ENCODE results near the gene TIGD6.

Gene TIGD6

GRCh38 chr5:149975409-149975808 lies 25.0 kb downstream of the TIGD6 start:
- TF ChIP-seq EP300 (IDR thresholded peaks at IDR 0.05; ENCODE audit: borderline replicate concordance): no peak
- no peak for TF ChIP-seq TAF1 (IDR thresholded peaks at IDR 0.05; ENCODE audit: low read depth)
- TF ChIP-seq CREB1 (IDR thresholded peaks at IDR 0.05; ENCODE audit: low read depth): no peak
- TF ChIP-seq FOXM1 (IDR thresholded peaks at IDR 0.05; ENCODE audit: borderline replicate concordance, low read depth): no peak
- no peak for TF ChIP-seq RAD21 (IDR thresholded peaks at IDR 0.05; ENCODE audit: low read depth)
- no peak for TF ChIP-seq REST (IDR thresholded peaks at IDR 0.05; ENCODE audit: low read depth)

GRCh38 chr5:149969181-149969930 lies 31.1 kb downstream of the TIGD6 start:
- TF ChIP-seq TCF12 (IDR thresholded peaks at IDR 0.05; ENCODE audit: low read depth): no peak
- no peak for TF ChIP-seq NFIC (IDR thresholded peaks at IDR 0.05)
- no peak for TF ChIP-seq EP300 (IDR thresholded peaks at IDR 0.05; ENCODE audit: borderline replicate concordance)
- no peak for TF ChIP-seq FOXM1 (IDR thresholded peaks at IDR 0.05; ENCODE audit: borderline replicate concordance, low read depth)
- TF ChIP-seq TAF1 (IDR thresholded peaks at IDR 0.05; ENCODE audit: low read depth): no peak
- TF ChIP-seq REST (IDR thresholded peaks at IDR 0.05; ENCODE audit: low read depth): no peak
- TF ChIP-seq CREB1 (IDR thresholded peaks at IDR 0.05; ENCODE audit: low read depth): no peak
- TF ChIP-seq USF1 (IDR thresholded peaks at IDR 0.05): no peak
- TF ChIP-seq MAX (IDR thresholded peaks at IDR 0.05): no peak
- TF ChIP-seq ZBTB7A (IDR thresholded peaks at IDR 0.05; ENCODE audit: low read depth): no peak
- TF ChIP-seq RAD21 (IDR thresholded peaks at IDR 0.05; ENCODE audit: low read depth): no peak
- TF ChIP-seq EGR1 (IDR thresholded peaks at IDR 0.05): no peak
- no peak for TF ChIP-seq YY1 (IDR thresholded peaks at IDR 0.05; ENCODE audit: low read depth)
- no peak for TF ChIP-seq TEAD4 (IDR thresholded peaks at IDR 0.05)
- no peak for TF ChIP-seq CEBPB (IDR thresholded peaks at IDR 0.05)

GRCh38 chr5:149966946-149967345 lies 33.5 kb downstream of the TIGD6 start:
- TF ChIP-seq USF1 (IDR thresholded peaks at IDR 0.05): no peak
- TF ChIP-seq YY1 (IDR thresholded peaks at IDR 0.05; ENCODE audit: low read depth): no peak
- TF ChIP-seq TEAD4 (IDR thresholded peaks at IDR 0.05): no peak
- TF ChIP-seq TAF1 (IDR thresholded peaks at IDR 0.05; ENCODE audit: low read depth): no peak
- TF ChIP-seq NFIC (IDR thresholded peaks at IDR 0.05): no peak

GRCh38 chr5:149963729-149964128 lies 36.7 kb downstream of the TIGD6 start:
- TF ChIP-seq EGR1 (IDR thresholded peaks at IDR 0.05): no peak
- no peak for TF ChIP-seq NFIC (IDR thresholded peaks at IDR 0.05)
- no peak for TF ChIP-seq USF1 (IDR thresholded peaks at IDR 0.05)
- TF ChIP-seq CREB1 (IDR thresholded peaks at IDR 0.05; ENCODE audit: low read depth): no peak
- no peak for TF ChIP-seq RAD21 (IDR thresholded peaks at IDR 0.05; ENCODE audit: low read depth)
- no peak for TF ChIP-seq TEAD4 (IDR thresholded peaks at IDR 0.05)
- TF ChIP-seq CEBPB (IDR thresholded peaks at IDR 0.05): no peak

GRCh38 chr5:149962601-149963300 lies 37.7 kb downstream of the TIGD6 start:
- TF ChIP-seq TEAD4 (IDR thresholded peaks at IDR 0.05): no peak
- no peak for TF ChIP-seq TAF1 (IDR thresholded peaks at IDR 0.05; ENCODE audit: low read depth)
- no peak for TF ChIP-seq CREB1 (IDR thresholded peaks at IDR 0.05; ENCODE audit: low read depth)
- no peak for TF ChIP-seq ZBTB7A (IDR thresholded peaks at IDR 0.05; ENCODE audit: low read depth)
- no peak for TF ChIP-seq RAD21 (IDR thresholded peaks at IDR 0.05; ENCODE audit: low read depth)
- no peak for TF ChIP-seq REST (IDR thresholded peaks at IDR 0.05; ENCODE audit: low read depth)
- no peak for TF ChIP-seq EGR1 (IDR thresholded peaks at IDR 0.05)
- no peak for TF ChIP-seq USF1 (IDR thresholded peaks at IDR 0.05)
- TF ChIP-seq TCF12 (IDR thresholded peaks at IDR 0.05; ENCODE audit: low read depth): no peak
- no peak for TF ChIP-seq FOXM1 (IDR thresholded peaks at IDR 0.05; ENCODE audit: borderline replicate concordance, low read depth)
- no peak for TF ChIP-seq CEBPB (IDR thresholded peaks at IDR 0.05)
- no peak for TF ChIP-seq YY1 (IDR thresholded peaks at IDR 0.05; ENCODE audit: low read depth)
- no peak for TF ChIP-seq EP300 (IDR thresholded peaks at IDR 0.05; ENCODE audit: borderline replicate concordance)
